ENCODE results near the gene ARID5B.

DNA sequence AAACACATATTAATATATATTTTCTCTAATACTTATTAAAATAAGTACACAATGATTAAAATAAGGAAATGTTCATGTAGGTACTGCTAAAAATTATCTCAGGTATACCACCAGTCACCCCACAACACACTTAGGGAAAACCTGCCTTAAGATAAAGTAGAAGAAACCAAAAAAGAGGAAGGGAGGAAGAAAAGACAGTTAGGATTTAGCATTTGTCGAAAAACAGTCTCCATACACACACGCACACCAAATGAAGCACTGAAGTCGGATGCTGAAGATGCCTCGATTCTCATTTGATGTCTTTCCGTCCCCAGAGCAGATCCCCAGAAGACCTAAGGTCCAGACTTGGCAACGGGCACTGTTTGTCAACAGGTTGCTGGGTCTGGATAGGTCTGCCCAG is 30.0 kb upstream of the ARID5B start:
- no peak for TF ChIP-seq ZNF544 (tag by site-specific recombination; IDR thresholded peaks at IDR 0.05)
- TF ChIP-seq ZNF391 (tag by site-specific recombination; IDR thresholded peaks at IDR 0.05; ENCODE audit: borderline replicate concordance, low read depth), result no peak
- TF ChIP-seq, protein P1, sequence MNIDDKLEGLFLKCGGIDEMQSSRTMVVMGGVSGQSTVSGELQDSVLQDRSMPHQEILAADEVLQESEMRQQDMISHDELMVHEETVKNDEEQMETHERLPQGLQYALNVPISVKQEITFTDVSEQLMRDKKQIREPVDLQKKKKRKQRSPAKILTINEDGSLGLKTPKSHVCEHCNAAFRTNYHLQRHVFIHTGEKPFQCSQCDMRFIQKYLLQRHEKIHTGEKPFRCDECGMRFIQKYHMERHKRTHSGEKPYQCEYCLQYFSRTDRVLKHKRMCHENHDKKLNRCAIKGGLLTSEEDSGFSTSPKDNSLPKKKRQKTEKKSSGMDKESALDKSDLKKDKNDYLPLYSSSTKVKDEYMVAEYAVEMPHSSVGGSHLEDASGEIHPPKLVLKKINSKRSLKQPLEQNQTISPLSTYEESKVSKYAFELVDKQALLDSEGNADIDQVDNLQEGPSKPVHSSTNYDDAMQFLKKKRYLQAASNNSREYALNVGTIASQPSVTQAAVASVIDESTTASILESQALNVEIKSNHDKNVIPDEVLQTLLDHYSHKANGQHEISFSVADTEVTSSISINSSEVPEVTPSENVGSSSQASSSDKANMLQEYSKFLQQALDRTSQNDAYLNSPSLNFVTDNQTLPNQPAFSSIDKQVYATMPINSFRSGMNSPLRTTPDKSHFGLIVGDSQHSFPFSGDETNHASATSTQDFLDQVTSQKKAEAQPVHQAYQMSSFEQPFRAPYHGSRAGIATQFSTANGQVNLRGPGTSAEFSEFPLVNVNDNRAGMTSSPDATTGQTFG (tag by site-specific recombination; IDR thresholded peaks at IDR 0.05; ENCODE audit: borderline replicate concordance), result no peak
- TF ChIP-seq ZNF510 (tag by site-specific recombination; IDR thresholded peaks at IDR 0.05; ENCODE audit: insufficient replicate concordance), result no peak
- TF ChIP-seq, protein P2, sequence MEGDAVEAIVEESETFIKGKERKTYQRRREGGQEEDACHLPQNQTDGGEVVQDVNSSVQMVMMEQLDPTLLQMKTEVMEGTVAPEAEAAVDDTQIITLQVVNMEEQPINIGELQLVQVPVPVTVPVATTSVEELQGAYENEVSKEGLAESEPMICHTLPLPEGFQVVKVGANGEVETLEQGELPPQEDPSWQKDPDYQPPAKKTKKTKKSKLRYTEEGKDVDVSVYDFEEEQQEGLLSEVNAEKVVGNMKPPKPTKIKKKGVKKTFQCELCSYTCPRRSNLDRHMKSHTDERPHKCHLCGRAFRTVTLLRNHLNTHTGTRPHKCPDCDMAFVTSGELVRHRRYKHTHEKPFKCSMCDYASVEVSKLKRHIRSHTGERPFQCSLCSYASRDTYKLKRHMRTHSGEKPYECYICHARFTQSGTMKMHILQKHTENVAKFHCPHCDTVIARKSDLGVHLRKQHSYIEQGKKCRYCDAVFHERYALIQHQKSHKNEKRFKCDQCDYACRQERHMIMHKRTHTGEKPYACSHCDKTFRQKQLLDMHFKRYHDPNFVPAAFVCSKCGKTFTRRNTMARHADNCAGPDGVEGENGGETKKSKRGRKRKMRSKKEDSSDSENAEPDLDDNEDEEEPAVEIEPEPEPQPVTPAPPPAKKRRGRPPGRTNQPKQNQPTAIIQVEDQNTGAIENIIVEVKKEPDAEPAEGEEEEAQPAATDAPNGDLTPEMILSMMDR (tag by site-specific recombination; IDR thresholded peaks at IDR 0.05), result no peak
- no peak for TF ChIP-seq ZNF114 (tag by site-specific recombination; IDR thresholded peaks at IDR 0.05)
- no peak for TF ChIP-seq ZNF792 (tag by site-specific recombination; IDR thresholded peaks at IDR 0.05)
- TF ChIP-seq ZBTB7A (tag by site-specific recombination; IDR thresholded peaks at IDR 0.05; ENCODE audit: low read depth), result no peak
- TF ChIP-seq ZNF324 (tag by site-specific recombination; IDR thresholded peaks at IDR 0.05), result no peak
- TF ChIP-seq KLF1 (tag by site-specific recombination; IDR thresholded peaks at IDR 0.05), result no peak
- TF ChIP-seq SETDB1 (IDR thresholded peaks at IDR 0.05; ENCODE audit: insufficient read length, low read length), result no peak
- no peak for TF ChIP-seq EGR2 (tag by site-specific recombination; IDR thresholded peaks at IDR 0.05; ENCODE audit: low read depth)
- TF ChIP-seq TRIM28 (IDR thresholded peaks at IDR 0.05; ENCODE audit: borderline replicate concordance, low read length), result no peak

Data from HEK293 (cell line).